CD4-positive, alpha-beta T cell (primary cell): ENCODE data around the gene SLC6A4. TPM values are rescaled to one million over a fixed set of nuclear protein-coding genes. Genes with fewer than 3 reads are reported as not detected.

Experiments
- ATAC-seq: fragments of 200-7000 bp; cut with Tn5 transposase; one replicate; pipeline ENCODE4 v1.10.0; 2022; ENCODE audit warnings: mild to moderate bottlenecking; ENCODE audit not compliant: poor library complexity
- CTCF ChIA-PET: fragments of 350-600 bp; sonication (Branson Sonifier 250); formaldehyde crosslinking; loops from one replicate; lab custom pipeline; 2021; ENCODE audit warnings: antibody characterized with exemption, inconsistent platforms; lab: Charles Lee
- POLR2A ChIA-PET: fragments of 350-600 bp; sonication (Branson Sonifier 250); formaldehyde crosslinking; loops from one replicate; lab custom pipeline; 2021; ENCODE audit warnings: antibody characterized with exemption, inconsistent platforms; lab: Charles Lee
- DNase-seq, 14 experiments: peaks; one replicate each; pipeline ENCODE4 v3.0.0-alpha.2; 2013 to 2020; ENCODE audit warnings: mixed read lengths in 2 of 14
- H3K27ac ChIP-seq, 2 donors: one replicate each; pipeline versions ENCODE4 v1.5.1 to v1.7.0; 2013; ENCODE audit warnings: low read length in 2 of 2, low read depth in 1 of 2, mild to moderate bottlenecking in 1 of 2
- H3K27me3 ChIP-seq, 2 experiments: 1 replicate in 1 of 2; 2 replicates in 1 of 2; pipeline versions ENCODE4 v1.6.1 to v1.7.0; 2013; ENCODE audit warnings: low read length in 2 of 2, control low read depth in 1 of 2, mild to moderate bottlenecking in 1 of 2, moderate library complexity in 1 of 2; ENCODE audit not compliant: insufficient read depth in 2 of 2, control insufficient read depth in 1 of 2
- H3K36me3 ChIP-seq: one replicate; pipeline ENCODE4 v1.6.1; 2013; ENCODE audit warnings: low read length, control low read depth; ENCODE audit not compliant: insufficient read depth
- H3K4me1 ChIP-seq: one replicate; pipeline ENCODE4 v1.6.1; 2013; ENCODE audit warnings: low read length, control low read depth; ENCODE audit not compliant: insufficient read depth
- H3K4me3 ChIP-seq: one replicate; pipeline ENCODE4 v1.5.1; 2013; ENCODE audit warnings: mild to moderate bottlenecking, low read length, moderate library complexity
- H3K9me3 ChIP-seq, 2 experiments: 1 replicate in 1 of 2; 2 replicates in 1 of 2; pipeline versions ENCODE4 v1.6.1 to v1.7.0; 2013; ENCODE audit warnings: low read length in 2 of 2, mild to moderate bottlenecking in 2 of 2, control low read depth in 1 of 2, moderate library complexity in 1 of 2; ENCODE audit not compliant: control insufficient read depth in 1 of 2, insufficient read depth in 1 of 2
- H3K27ac Mint-ChIP-seq: one replicate; pipeline ENCODE4 v1.8.0; 2020; ENCODE audit warnings: mixed read lengths
- H3K27me3 Mint-ChIP-seq: one replicate; pipeline ENCODE4 v1.8.0; 2021; ENCODE audit warnings: mixed read lengths
- H3K36me3 Mint-ChIP-seq: one replicate; pipeline ENCODE4 v1.8.0; 2021; ENCODE audit warnings: low read depth, mixed read lengths
- H3K4me1 Mint-ChIP-seq: one replicate; pipeline ENCODE4 v1.8.0; 2021; ENCODE audit warnings: low read depth, mixed read lengths
- H3K4me3 Mint-ChIP-seq: one replicate; pipeline ENCODE4 v1.8.0; 2020; ENCODE audit warnings: mild to moderate bottlenecking, mixed read lengths
- H3K9me3 Mint-ChIP-seq: one replicate; pipeline ENCODE4 v1.8.0; 2020; ENCODE audit warnings: mixed read lengths
- CTCF ChIP-seq: fragments of 200-600 bp; IDR thresholded peaks from one replicate; pipeline ENCODE4 v1.8.0; 2022; ENCODE audit warnings: antibody characterized with exemption, mild to moderate bottlenecking
- intact Hi-C, 2 experiments: fragments of 100-400 bp; cut with DNase I in 1 of 2; cut with micrococcal nuclease in 1 of 2; formaldehyde crosslinking; loops; one replicate each; pipeline versions ENCODE4 v1.15.1 to v1.9.0; 2023 to 2025; cut with DNase I, micrococcal nuclease
- total RNA-seq, 174 experiments: library from RNA in 2 of 174; stranded (reverse) in 2 of 174; gene quantifications; one replicate each; pipeline ENCODE4 v1.2.3 and lab custom pipeline; 2021 to 2026

The SLC6A4 gene
- total RNA-seq, 2 experiments from 2014 or later: not detected

GRCh38 chr17:30222721-30223175, 12.7 kb downstream of the SLC6A4 start:
- CTCF ChIA-PET: no interaction called here
- Histone ChIP-seq H3K4me3 (no peak overlapping the region), H3K9me3 (no peaks in the 10 kb centered on the region), H3K4me1 (no peaks in the 10 kb centered on the region), H3K36me3 (no peaks in the 10 kb centered on the region), H3K27me3 (no peaks in the 10 kb centered on the region), H3K27ac (no peak overlapping the region)
- POLR2A ChIA-PET: no interaction called here
- DNase-seq: no peak
- Mint-ChIP-seq H3K4me3 (no peak overlapping the region), H3K27me3 (peaks cover under 1% of the 10 kb centered on the region), H3K36me3 (no peaks in the 10 kb centered on the region), H3K27ac (no peak overlapping the region), H3K4me1 (no peaks in the 10 kb centered on the region), H3K9me3 (no peaks in the 10 kb centered on the region)
- no peak for ATAC-seq
- intact Hi-C loops: no loop called here
- no peak for TF ChIP-seq CTCF

GRCh38 chr17:30222251-30222650, 13.2 kb downstream of the SLC6A4 start:
- TF ChIP-seq CTCF: no peak
- DNase-seq (no peak), ATAC-seq (no peak)
- Histone ChIP-seq H3K27me3 (no peaks in the 10 kb centered on the region), H3K36me3 (no peaks in the 10 kb centered on the region), H3K4me1 (no peaks in the 10 kb centered on the region), H3K9me3 (no peaks in the 10 kb centered on the region), H3K4me3 (no peak overlapping the region), H3K27ac (no peak overlapping the region)
- no peaks in the 10 kb centered on the region for H3K36me3 Mint-ChIP-seq
- H3K9me3 Mint-ChIP-seq: no peaks in the 10 kb centered on the region
- no peaks in the 10 kb centered on the region for H3K27me3 Mint-ChIP-seq
- intact Hi-C loops: no loop called here
- no peak overlapping the region for H3K4me3 Mint-ChIP-seq
- POLR2A ChIA-PET: no interaction called here
- H3K27ac Mint-ChIP-seq: no peak overlapping the region
- CTCF ChIA-PET: no interaction called here
- H3K4me1 Mint-ChIP-seq: no peaks in the 10 kb centered on the region

- ATAC-seq: no peak
- POLR2A ChIA-PET: interaction anchor here (0.6 kb wide), 1 partner anchor 81 kb away, joined by 3 read pairs; no protein-coding TSS in a partner anchor
- intact Hi-C loops: no loop called here
Measured at GRCh38 chr17:30221346-30221745, 14.2 kb downstream of the SLC6A4 start.

More at GRCh38 chr17:30221346-30221745, 14.2 kb downstream of the SLC6A4 start:
- DNase-seq: no peak
- TF ChIP-seq CTCF: no peak
- no peaks in the 10 kb centered on the region for H3K9me3 ChIP-seq
- no peak overlapping the region for H3K27ac Mint-ChIP-seq
- no peaks in the 10 kb centered on the region for H3K27me3 ChIP-seq
- no peaks in the 10 kb centered on the region for H3K4me1 Mint-ChIP-seq
- H3K36me3 Mint-ChIP-seq: no peaks in the 10 kb centered on the region
- H3K27me3 Mint-ChIP-seq: no peaks in the 10 kb centered on the region
- H3K4me3 Mint-ChIP-seq: no peak overlapping the region
- no peaks in the 10 kb centered on the region for H3K36me3 ChIP-seq
- H3K4me1 ChIP-seq: no peaks in the 10 kb centered on the region
- CTCF ChIA-PET: no interaction called here
- no peaks in the 10 kb centered on the region for H3K9me3 Mint-ChIP-seq
- no peak overlapping the region for H3K4me3 ChIP-seq
- no peak overlapping the region for H3K27ac ChIP-seq
